ENCODE results near the gene AWAT2.

- TF ChIP-seq ESRRG (CRISPR knock-in tag; IDR thresholded peaks at IDR 0.05) (no peak), SNAI2 (CRISPR knock-in tag; IDR thresholded peaks at IDR 0.05) (no peak), PPARA (CRISPR knock-in tag; IDR thresholded peaks at IDR 0.05; ENCODE audit: borderline replicate concordance) (no peak)
These were observed 33.0 kb upstream of the AWAT2 start for GRCh38 chrX:70082723-70083122.
